Measurements from ENCODE around the gene SLC2A13.

The SLC2A13 gene

DNA sequence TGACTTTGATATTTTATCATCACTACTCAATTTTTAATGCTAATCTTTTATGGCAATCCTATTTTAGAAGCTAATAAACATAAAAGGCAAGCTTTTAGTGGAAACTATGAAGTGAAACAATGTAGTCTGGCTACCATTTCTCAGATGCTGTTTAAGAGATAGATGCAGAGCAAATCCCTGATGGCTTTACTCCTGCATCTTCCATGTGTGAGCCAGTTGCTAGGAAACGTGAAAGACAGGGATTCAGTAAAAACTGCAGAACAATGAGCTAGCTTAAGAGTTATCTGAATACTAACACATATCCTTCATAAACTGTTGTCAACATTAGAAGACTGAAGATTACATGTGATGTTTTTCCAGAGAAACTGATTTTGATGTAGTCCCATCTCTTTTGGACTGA is 112.6 kb downstream of the SLC2A13 start:
- no peak for DNase-seq (ENCODE audit: low read depth in 3 of 3)

DNA sequence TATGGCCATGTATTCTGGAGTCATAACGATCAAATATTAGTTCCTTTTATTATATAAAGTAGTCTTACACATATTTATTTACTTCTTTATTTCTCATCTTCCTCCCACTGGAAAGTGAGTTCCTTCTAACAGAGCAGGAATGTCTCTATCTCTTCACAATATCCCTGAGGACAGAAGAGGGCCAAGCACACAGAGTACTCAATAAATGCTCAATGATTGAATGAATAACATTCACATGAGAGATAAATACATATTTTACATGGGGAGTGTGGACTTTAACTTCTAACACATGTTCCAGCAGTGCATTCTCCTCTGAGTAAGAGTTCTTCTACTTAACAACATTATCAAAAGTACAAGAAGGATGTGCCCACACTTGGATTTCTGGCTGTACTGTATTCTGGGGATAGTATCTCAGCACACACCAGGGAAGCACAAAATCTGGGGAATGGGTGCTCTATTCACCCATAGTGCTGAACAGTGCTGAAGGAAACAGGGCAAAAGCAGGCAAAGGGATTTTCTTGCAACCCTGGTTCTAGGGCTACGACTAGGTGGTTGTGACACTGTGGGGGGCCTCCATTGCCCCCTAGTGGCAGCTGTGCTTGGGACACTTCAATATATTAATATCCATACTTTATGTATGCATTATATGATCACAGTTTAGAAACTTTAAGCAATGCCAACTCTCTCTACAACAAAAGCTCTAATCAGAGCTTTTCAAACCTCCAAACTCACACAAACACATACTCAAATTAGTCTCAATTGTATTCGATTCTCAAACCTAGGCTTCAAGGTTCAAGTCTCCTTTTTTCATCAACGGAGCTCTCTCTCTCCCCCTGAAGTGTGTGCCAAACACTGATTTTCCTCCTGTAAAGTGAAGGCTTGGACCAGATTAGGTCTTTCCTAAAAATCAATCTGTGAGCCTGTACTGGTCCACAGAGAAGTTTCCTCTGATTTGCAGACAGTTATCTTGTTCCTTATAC is 115.5 kb downstream of the SLC2A13 start:
- peak; percentile 5 to 36 (median 14) for DNase-seq (ENCODE audit: low read depth in 3 of 3)

DNA sequence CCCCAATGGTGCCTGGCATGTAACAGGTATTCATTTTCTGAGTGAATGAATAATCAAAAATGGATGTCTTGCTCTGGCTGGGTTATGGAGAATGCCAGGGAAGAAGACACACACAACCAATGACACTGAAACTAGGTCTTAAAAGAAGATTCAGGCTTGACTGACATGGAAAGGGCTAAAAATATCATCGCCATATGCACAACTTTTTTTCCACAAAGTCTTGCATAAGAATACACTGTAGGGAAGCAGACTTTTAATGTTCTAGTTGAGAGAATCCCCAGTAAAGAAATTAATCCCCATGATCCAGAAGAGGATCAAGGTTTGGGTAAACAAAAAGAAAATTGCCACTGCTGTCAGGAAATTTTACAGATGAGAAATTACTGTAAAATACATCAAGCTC is 116.4 kb downstream of the SLC2A13 start:
- DNase-seq (ENCODE audit: low read depth in 3 of 3), result no peak

- no peak for DNase-seq (ENCODE audit: low read depth in 3 of 3)
These were observed 117.3 kb downstream of the SLC2A13 start for GRCh38 chr12:39988574-39988973.

- no peak for DNase-seq (ENCODE audit: low read depth in 3 of 3)
These were observed 119.2 kb downstream of the SLC2A13 start for GRCh38 chr12:39986674-39987073.

GRCh38 chr12:39984670-39985069 is 121.2 kb downstream of the SLC2A13 start:
- no peak for DNase-seq (ENCODE audit: low read depth in 3 of 3)

- DNase-seq (ENCODE audit: low read depth in 3 of 3), result no peak
These were observed 130.4 kb downstream of the SLC2A13 start for GRCh38 chr12:39975374-39975918.

DNA sequence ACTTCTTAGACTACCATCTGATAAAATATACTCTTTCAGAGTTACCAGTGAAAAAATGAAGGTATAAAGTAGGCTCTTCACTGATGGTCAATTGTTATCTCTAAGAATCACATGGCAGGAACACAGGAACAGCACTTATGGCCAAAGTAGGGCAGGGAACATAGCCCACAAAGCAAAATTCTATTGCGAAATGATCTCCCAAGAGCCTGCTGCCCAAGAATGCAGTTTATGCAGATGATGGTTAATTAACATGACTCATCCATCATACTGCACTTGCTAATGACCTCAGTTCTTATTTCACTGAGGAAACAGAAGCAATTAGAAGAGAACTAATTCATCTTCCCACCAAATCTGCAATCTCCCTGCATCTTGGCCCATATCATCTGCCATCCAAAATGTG is 133.8 kb downstream of the SLC2A13 start:
- DNase-seq (ENCODE audit: low read depth in 3 of 3), result no peak

DNA sequence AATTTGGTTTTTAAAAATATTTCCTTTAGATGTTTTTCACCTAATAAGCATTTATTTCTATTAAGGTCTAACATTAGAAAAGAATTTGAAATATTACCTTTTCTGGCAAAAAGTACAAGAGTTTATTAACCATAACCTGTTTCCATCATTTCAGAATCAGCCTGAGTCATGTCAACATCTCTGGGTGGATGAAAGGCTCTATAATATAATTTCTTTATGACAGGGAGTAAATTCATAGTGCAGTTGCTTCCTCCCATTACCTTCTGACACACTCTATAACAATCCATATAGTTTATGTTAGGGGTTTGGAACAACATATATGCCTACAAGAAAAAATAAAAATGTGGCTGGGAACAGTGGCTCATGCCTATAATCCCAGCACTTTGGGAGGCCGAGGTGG is 134.5 kb downstream of the SLC2A13 start:
- DNase-seq (ENCODE audit: low read depth in 3 of 3), result no peak

DNA sequence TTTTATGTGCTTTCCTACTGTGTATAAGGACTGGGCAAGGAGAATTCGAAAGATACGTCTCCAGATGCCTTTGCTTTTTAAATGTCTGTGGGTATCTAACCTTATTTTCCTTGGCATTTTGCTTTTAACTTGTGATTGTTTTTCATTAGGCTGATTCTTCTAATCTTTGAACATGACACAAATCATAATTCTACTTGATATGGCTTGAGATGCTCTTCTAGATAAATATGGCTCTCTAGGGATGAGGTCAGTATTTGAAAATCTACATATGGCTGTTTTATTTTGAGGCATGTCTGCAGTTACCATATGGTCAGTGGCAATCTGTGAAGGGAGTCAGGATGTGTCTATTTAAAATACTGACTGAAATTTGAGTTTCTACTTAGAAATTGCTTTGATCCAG is 139.2 kb downstream of the SLC2A13 start:
- DNase-seq (ENCODE audit: low read depth in 3 of 3), result no peak

DNA sequence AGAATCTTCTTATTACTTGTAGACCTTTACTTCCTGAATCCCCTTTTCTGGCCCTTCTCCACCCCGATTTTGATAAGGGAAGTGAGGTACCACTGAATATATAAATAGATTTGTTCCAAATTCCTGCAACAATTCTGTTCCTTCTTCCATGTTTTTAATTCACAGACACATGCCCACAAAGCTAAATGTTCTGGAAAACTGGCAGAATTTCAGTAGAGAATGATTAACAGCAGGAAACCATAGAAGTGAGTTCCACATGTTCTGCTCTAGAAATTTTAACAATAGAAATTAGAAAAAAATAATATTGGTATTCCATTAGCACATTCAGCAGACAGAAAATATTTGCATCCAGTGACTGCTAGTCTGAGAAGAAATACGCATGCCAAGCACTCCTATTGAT is 139.6 kb downstream of the SLC2A13 start:
- DNase-seq (ENCODE audit: low read depth in 3 of 3), result no peak

GRCh38 chr12:39959467-39959866 is 146.4 kb downstream of the SLC2A13 start:
- DNase-seq (ENCODE audit: low read depth in 3 of 3), result no peak

GRCh38 chr12:39959031-39959430 is 146.8 kb downstream of the SLC2A13 start:
- DNase-seq (ENCODE audit: low read depth in 3 of 3), result no peak

DNA sequence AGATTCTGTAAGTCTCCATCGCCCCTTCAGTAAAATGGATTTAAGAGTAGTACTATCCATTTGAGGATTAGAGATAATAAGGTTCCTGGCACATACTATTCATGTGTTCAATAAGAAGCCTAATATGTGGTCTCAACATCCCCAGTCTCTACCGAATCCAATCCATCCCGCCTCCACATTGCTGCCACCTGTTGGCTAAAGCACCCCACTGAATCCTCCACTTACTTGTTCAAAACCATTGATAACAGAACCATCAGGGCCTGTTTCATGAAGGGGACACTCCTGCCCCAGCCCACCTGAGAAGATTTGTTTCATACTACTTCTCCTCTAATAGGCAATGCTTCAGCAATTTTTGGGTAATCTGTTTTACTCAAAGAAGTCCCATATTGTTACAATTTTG is 147.5 kb downstream of the SLC2A13 start:
- no peak for DNase-seq (ENCODE audit: low read depth in 3 of 3)

- DNase-seq (ENCODE audit: low read depth in 3 of 3), result no peak
These were observed 149.2 kb downstream of the SLC2A13 start for GRCh38 chr12:39956725-39957124.

DNA sequence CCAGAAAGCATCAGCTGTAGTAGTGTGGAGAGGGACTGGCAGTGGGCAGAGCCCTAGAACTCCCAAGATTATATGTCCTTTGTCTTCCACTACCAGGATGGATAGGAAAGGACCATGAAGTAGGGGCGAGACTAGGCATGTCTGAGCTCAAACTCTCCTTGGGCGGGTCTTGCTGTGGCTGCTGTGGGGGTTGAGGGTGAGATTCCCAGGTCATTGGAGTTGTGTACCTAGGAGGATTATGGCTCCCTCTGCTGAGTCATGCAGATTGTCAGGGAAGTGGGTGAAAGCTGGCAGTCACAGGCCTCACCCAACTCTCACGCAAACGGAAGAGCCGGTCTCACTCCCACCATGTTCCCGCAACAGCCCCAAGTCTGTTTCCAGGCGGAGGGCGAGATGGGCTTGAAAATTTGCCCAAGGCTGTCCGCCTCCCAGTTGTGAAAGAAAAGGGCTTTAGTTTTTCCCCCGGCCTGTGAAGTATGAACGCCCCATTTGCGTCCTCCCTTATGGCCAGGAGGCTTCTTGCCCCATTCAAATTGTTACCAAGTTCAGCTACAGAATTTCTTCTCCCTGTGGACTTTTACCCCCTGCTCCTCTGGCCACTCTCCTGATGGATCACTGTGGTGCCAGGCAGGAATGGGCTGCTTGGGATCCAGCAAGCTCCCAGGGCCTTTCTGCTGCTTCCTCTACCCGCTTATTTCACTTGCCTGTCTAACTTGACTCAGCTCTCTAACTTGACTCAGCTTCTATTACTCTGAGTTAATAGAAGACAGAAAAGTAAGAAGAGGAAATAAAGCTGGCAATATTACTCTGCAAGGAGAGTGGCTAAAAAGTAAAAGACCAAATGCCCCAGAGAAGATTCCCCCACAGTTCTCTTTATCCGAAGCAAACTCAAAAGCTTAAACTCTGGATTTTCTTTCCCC is 159.3 kb downstream of the SLC2A13 start:
- no peak for DNase-seq (ENCODE audit: low read depth in 3 of 3)

- DNase-seq (ENCODE audit: low read depth in 3 of 3), result no peak
These were observed 168.8 kb downstream of the SLC2A13 start for GRCh38 chr12:39937119-39937518.

GRCh38 chr12:39935839-39936238 is 170.0 kb downstream of the SLC2A13 start:
- no peak for DNase-seq (ENCODE audit: low read depth in 3 of 3)

- DNase-seq (ENCODE audit: low read depth in 3 of 3), result no peak
These were observed 170.6 kb downstream of the SLC2A13 start for GRCh38 chr12:39935275-39935674.

DNA sequence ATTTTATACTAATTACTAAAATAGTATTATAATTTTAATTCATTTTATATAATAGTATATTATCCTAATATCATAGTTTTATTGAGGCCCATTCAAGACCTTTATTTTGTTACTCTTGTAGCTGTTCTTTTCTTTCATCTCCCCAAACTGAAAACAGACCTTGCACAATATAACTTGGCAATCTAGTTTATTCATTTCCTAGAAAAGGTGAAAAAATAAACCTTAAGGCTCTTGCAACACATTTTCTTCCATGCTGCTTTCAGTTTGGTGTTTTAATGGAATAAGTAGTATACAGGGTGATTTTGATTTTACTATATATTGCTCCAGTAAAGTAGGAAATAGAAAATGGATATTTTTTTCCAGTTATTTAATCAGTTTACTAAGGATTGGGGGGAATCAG is 174.0 kb downstream of the SLC2A13 start:
- DNase-seq (ENCODE audit: low read depth in 3 of 3), result no peak

DNA sequence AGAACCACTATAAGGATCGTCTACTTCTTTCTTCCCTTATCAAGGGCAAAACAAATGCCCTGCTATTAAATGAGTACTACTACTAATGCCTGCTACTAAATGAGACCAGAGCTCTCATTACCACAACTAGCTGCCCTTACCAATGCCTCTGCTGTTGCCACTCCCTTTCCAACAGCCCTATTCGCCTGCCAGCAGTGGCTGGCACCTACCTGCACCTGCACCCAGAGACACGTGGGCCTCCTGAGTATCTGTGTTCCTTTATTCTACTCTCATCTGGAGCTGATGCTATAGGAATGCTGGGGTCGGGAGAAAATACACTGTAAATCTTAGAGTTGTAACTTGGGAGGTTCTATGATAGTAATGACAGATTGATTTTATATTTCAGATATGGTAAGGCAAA is 174.7 kb downstream of the SLC2A13 start:
- no peak for DNase-seq (ENCODE audit: low read depth in 3 of 3)

DNA sequence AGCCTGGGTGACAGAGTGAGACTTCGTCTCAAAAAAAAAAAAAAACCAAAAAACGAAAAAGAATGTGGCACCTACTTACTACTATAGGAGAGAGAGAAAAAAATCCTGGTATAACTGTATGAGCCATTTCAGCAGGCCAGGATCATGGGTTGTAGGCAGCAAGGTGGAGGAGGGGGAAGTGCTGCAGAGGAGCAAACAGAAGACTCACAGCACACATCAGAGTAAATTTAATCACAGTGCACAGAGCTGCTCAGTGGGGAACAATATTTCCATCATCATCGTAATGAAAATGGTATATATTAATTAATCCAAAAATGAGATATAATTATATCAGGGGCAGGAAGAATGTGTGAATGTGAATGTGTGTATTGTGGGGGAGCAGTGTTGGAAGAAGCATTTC is 175.8 kb downstream of the SLC2A13 start:
- no peak for DNase-seq (ENCODE audit: low read depth in 3 of 3)
